Jurkat, Clone E6-1 (cell line): ENCODE measurements around the gene MPPED1.

Source experiments
- DNase-seq: peaks from one replicate; pipeline ENCODE4 v3.0.0-alpha.2; 2011; ENCODE audit warnings: low read depth, low spot score
- H3K4me3 ChIP-seq: 2 replicates; pipeline ENCODE4 v1.5.1; 2011; ENCODE audit warnings: mild to moderate bottlenecking, low read length, control low read depth, moderate library complexity

The MPPED1 gene

DNA sequence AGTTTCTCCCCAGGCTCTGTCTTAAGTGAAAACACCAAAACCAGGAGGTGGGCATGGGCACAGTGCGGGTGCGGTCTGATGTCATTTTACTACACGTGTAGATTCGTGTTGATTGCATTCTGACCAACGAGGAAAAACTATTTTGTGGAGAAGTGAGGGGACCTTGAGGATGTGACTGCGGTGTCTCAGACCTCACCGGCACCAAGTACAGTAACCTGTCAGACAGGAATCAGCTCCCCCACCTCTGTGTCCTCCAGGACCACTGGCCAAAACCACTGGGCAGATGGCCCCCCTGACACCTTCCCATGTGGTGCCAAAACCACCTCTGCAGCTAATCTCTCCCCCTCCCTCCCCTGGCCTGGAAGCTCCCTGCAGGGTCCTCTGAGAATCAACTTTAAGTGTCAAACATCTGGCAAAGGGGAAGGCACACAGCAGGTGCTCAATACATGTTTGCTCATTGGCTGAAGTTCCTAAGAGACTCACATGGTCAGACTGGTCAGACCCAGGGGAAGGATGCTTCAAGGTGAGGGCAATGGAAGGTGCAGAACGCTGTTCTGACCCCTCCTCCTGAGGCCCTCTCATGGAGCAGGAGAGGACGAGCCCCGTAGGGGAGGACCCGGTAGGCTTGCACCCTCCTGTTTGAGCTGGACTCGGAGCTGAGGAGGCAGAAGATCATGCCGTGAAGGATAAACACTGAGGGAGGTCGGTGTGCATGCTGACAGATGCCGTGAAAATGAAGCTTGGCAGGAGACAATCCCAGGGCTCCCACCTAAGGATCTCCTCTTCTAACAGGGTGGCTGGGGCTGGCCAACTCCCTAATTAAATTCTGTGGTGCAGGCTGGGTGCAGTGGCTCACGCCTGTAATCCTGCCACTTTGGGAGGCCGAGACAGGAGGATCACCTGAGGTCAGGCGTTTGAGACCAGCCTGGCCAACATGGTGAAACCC is 129.9 kb downstream of the MPPED1 start:
- DNase-seq: no peak
- H3K4me3 ChIP-seq: no peak overlapping the region

DNA sequence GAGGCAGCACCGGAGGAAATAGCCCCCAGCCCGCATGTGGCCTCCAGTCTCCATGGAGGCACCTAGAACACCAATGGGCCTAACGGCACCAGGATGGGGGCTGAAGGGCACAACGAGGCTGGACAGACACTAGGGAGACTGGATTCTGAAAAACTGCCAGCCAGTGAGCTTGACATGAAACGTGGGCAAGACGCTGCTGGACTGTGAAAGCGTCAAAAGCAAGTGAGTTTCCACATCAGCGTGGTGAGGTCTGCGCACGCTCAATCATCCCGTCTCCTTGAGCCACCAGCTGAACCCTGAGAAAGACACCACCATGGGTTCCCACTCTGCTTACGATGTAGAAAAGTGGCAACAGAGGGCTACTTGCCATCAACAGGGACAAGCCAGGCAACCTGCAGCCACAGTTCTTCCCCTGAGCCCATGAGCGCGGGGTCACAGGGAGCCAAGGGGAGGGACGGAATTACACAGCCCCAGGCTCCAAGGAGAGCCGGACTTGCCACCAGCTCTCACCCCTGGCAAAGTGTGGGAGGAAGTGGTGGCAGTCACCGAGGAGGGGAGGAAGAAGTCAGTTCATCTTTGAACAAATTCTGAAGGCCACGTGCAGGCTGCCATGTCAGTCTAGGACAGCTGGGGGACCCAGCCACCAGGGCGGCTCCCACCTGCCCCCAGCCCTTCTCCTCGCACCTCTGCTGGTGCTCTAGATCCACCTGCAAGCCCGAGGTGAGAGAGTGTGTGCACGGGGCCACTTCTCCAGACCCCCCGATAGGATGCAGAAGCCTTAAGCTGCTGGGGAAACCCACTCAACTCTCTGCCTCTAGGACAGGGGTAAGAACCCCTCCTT is 131.1 kb downstream of the MPPED1 start:
- no peak for DNase-seq
- H3K4me3 ChIP-seq: no peak overlapping the region

DNA sequence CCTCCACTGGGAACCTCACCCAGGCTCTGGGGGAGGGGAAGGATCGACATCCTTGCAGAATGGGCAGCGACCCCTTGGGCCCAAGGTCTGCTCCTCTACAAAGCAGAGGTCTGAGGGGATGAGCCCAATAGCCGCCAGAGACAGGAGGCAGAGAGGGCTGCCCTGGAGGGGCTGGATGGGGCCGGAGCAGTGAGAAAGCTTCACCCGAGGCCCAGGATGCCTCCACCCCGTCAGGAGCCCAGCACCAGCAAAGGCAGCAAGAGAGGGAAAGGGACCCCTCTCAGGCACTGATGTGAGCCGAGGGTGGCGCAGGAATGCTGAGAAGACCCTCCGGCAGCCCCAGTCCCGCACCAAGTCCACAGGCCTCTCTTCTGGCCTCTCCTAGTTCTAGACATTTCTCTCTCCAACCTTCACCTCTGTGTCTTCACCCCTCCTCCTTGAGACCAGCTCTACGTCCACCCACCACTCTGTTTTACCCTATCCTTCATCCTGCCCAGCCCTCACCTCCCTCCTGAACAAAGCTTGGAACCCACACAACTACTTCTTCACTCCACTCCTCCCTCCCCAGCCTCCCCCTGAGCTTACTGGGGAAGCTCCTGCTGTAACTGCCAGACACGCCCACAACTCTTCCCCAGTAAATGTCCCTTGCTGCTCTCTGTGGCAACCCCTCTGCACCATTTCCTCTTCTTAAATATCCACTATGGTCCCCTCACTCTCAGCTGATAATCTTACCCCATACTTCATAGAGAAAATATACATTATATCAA is 131.9 kb downstream of the MPPED1 start:
- H3K4me3 ChIP-seq: no peak overlapping the region

DNA sequence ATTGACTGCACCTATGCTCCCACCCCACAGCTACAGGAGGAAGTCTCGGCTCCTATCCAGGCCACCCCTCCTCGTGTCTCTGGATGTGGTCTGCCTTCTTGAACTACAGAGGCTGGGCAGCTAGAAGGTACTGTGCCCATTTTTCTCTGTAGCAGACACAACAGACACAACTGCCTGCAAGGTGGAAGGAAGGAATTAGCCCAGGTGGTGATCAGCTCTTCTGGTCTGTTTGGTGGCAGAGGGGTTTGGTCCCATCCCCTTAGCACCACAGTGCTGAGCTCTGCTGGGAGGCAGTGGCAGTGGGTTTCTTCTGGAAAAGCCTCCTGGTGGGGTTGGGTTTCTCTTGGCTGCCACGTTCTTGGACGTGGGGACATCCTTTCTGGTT is 132.5 kb downstream of the MPPED1 start:
- no peak for DNase-seq

More for the DNA sequence above, 131.9 kb downstream of the MPPED1 start:
- no peak for DNase-seq

DNA sequence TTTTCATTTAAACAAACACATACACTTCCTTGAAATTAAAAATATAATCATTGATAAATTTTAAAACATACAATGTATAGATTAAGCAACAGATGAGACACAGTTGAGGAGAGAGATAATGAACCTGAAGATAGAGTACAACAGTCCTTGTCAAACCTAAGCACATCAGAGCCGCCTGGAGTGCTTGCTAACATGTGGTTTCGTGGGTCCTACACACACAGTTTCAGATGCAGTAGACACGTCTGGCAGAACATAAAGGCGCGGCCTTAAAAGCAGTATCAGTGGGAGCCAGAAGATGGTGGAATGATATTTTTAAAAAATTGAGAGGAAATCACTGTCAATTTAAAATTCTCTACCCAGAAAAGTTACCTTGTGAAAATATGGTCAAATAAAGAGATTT is 134.4 kb downstream of the MPPED1 start:
- DNase-seq: peak; percentile 24
- no peak overlapping the region for H3K4me3 ChIP-seq

More for the DNA sequence above, 132.5 kb downstream of the MPPED1 start:
- H3K4me3 ChIP-seq: no peak overlapping the region

DNA sequence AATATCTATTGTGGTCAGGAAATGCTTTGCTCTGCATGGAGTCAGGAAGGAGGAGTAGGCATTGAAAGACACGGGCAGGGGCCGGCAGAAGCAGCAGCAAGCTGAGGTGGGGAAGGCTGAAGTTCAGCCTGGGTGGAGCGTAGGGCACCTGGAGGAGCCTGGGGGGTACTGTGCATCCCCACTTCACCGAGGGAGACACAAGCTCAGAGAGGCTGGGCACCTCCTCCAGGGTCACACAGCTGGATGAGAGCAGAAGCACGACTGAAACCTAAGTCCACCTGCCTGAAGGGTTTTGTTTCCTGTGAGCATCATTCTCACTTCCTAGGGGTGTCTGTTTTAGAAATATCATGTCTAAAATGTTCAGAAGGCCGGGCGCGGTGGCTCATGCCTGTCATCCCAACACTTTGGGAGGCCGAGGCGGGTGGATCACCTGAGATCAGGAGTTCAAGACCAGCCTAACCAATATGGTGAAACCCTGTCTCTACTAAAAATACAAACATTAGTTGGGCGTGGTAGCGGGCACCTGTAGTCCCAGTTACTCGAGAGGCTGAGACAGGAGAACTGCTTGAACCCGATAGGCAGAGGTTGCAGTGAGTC is 138.3 kb downstream of the MPPED1 start:
- DNase-seq: no peak

DNA sequence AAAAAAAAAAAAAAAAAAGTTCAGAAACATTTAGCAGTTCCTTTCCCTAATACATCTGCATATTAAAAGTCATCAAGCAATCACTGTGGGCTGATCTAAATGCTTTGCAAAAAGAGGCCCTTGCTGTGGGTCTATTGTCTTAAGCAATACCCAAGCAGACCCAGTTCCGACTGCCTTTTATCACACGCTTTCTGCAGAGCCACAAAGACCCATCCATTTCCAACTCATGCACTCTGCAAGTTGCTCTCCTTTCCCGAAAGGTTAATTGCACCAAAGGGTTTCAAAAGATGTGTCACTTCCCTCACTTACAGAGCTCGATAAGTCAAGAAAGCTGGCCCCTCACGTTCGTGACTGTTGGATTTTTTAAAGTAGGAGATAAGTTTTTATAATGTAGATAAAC is 138.9 kb downstream of the MPPED1 start:
- no peak for DNase-seq
- no peak overlapping the region for H3K4me3 ChIP-seq

More for the DNA sequence above, 138.3 kb downstream of the MPPED1 start:
- no peak overlapping the region for H3K4me3 ChIP-seq

DNA sequence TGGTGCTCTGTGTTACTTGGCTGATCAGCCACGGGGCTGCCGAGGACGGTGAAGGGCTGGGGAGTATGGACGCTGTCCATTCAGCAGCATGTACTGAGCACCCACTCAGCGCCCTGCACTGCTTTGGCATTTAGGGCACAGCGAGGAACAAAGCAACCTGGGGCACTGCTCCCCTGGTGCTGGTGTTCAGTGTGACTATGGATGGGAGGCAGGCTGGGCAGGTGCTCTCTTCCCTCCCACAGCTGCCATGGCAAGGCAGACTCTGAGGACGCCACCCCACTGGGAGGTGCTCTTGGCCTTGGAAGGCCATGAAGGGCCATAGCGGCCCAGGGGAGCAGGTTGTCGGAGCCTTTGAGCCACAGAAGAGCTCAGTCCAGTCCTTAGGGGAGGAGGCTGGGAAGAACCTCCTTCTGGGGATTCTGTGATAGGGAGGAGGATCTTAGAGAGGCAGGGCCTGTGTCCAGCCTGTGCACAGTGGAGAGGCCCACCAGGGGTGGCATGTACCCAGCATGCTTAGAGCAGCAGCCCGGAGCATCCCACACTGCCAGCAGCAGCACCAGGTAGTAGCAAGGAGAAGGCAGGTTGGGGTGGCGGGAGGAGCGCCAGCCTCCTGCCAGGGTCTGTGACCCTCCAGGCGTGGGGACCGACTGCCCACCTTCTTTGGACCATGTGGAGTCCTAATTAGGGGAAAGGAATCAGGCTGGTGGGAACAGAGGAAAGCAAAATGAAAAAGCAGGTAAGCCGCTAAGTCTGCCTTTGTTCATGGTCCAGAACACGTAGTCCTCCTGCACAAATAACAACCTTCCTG is 141.8 kb downstream of the MPPED1 start:
- H3K4me3 ChIP-seq: no peak overlapping the region
- DNase-seq: no peak

DNA sequence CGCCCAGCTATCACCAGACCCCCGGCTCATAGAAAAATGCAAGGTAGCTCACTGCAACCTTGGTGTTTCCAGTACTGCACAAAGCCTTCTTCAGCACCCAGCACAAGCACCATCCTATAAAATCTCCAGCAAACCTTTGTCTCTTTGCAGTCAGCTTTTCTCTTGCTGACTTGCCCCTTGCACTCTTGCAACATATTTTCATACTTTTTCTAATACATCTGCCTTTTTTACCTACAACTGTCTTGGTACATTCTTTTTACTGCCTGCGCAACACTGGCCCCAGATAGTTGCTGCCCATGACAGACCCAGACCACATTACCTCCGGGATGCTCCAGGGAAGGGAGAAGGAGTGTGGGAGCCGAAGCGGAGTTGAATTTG is 142.4 kb downstream of the MPPED1 start:
- no peak for DNase-seq
- H3K4me3 ChIP-seq: no peak overlapping the region

DNA sequence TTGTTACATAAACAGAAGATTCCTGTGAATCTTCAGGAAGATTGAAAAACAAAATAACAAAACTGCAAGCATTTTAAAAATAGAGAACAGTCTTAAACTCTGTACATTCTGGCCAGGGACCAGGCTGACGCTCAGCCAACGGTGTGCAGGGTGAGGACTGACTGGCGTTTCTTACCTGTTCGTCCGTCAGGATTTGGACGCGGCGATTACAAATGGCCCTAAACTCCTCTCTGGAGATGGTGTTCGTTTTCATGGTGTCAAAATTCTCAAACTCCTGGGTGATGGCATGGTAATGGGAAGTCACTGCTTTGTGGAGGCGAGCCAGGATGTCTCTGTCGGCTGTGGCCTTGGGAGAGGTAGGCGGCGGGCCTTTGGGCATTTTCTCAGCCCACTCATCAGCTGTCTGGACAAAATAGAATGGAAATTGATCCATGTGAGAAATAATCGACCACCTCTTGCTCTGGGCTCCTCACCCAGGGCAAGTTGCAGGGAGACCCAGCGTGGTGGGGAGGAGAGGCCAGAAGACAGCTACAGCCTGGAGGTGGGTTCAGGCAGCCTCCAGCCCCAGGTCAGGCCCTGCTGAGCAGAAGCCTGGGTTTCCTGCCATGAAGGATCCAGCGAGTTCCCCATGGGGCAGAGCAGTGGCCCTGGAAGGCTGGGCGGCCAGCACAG is 143.0 kb downstream of the MPPED1 start:
- H3K4me3 ChIP-seq: no peak overlapping the region
- no peak for DNase-seq

DNA sequence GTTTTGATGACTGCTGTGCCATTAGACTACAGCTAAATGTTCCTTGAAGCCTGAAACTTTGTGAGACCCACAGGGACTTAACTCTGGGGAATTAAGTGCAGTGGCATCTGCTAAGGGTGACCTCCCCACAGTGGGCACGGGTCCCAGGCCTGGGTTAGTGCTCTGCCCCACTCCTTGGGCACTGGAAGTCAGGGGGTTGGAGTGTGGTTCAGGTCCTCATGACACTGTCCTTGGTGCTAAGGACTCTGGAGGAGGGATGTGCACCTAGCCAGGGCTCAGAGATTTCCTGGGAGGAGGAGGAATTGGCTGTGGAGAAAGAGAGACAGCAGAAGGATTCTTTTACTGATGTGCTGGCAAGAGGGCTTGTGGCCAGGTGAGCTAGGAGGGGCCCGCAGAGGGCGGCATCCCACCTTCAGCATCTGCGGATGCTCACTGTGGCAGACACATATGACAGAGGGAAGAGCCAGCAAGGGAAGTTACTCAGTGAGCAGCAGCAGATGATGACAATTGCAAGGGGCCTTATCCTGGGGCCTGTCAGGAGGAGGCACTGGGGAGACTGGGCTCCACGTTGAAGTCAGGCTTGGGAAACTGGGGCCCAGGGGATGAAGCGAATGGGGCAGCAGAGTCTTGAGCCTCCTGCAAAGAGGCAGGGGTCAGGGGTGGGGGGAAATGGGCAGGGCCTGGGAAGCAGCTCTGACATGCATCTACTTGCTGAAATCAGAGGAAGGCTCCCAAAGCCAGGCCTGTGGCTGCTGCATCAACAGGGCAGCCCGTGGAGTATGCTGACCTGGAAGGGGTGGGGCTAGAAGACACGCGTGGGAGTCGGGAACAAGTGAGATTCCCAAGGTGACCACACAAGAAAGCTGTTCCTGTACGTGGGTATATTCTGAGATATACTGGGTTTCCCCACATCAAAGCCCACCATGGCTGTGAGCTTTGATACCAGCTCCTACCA is 144.0 kb downstream of the MPPED1 start:
- H3K4me3 ChIP-seq: no peak overlapping the region
- no peak for DNase-seq
